GM12891 (cell line): Measurements from ENCODE around the gene AFF3.

ENCODE experiments used
- POLR2A ChIP-seq: IDR thresholded peaks from 2 replicates; pipeline ENCODE4 v1.6.1; 2011; ENCODE audit warnings: low read depth, low read length, control low read depth
- POLR2AphosphoS5 ChIP-seq: IDR thresholded peaks from 2 replicates; pipeline ENCODE4 v1.6.1; 2011; ENCODE audit warnings: low read depth, low read length, control low read depth

DNA sequence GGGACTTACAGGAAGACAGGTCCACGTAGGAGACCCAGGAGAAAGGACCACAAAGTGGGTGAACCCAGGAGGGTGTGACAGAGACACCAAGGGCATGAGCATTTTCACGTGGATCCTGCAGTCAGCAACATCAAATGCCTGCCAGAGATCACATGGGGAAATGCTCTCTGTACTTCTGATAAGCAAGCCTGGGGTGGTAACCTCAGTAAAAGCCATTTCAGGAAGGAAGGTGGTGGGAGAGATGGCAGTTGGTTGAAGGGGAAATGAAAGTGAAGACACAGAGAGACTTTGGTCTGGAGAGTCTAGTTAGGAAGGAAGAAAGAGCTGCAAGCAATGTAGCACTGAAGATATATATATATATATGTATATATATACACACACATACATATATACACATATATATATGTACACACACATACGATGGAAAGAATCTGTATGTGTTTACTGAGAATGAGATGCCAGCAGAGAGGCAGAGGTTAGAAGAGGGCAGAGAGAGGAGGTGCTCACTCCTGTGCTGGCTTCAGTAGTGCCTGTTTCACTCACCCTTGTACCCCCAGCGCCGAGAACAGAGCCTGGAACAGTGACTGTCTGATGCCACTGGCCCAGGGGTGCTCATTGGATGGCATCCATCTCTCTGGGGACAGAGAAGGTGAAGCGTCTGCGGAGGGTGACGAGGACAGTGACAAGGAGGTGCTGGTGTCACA is 314.9 kb downstream of the AFF3 start:
- TF ChIP-seq POLR2AphosphoS5 (no peak), POLR2A (no peak)
